ENCODE measurements around the gene TMED3.

Gene TMED3

GRCh38 chr15:79310985-79311900, at the start of gene TMED3:
Gene TMED3 (plus strand): TSS chr15:79311112. CDS start chr15:79311250, 138 bp downstream.
- peak in 1 of 2 experiments; percentile 34 for DNase-seq

GRCh38 chr15:79261836-79262235, 49.1 kb upstream of the TMED3 start:
- no peak for DNase-seq

GRCh38 chr15:79265167-79265566, 45.7 kb upstream of the TMED3 start:
- no peak for DNase-seq

GRCh38 chr15:79265987-79266579, 44.8 kb upstream of the TMED3 start:
- DNase-seq, result no peak

GRCh38 chr15:79282371-79283251, 28.3 kb upstream of the TMED3 start, which contains the start of gene ANKRD34C:
Gene ANKRD34C (plus strand): TSS chr15:79282722. CDS start chr15:79293285, 10,563 bp downstream.
- no peak for DNase-seq

- DNase-seq, result no peak
Observed at GRCh38 chr15:79283252-79284048, 27.5 kb upstream of the TMED3 start.

GRCh38 chr15:79290642-79291275, 20.2 kb upstream of the TMED3 start:
- no peak for DNase-seq

- peak in 1 of 2 experiments; percentile 36 for DNase-seq
Observed at GRCh38 chr15:79292011-79292410, 18.9 kb upstream of the TMED3 start.

GRCh38 chr15:79294075-79294474, 16.8 kb upstream of the TMED3 start:
- DNase-seq, result no peak

- no peak for DNase-seq
Observed at GRCh38 chr15:79296583-79296982, 14.3 kb upstream of the TMED3 start.

GRCh38 chr15:79299126-79299840, 11.6 kb upstream of the TMED3 start:
- DNase-seq, result no peak

GRCh38 chr15:79299841-79300235, 11.1 kb upstream of the TMED3 start:
- DNase-seq, result no peak

- DNase-seq, result no peak
Observed at GRCh38 chr15:79307251-79307650, 3.7 kb upstream of the TMED3 start.

- no peak for DNase-seq
Observed at GRCh38 chr15:79308874-79309273, 2.0 kb upstream of the TMED3 start.

GRCh38 chr15:79310612-79310984, 314 bp upstream of the TMED3 start:
- no peak for DNase-seq

GRCh38 chr15:79311901-79312553, 1.1 kb downstream of the TMED3 start:
- no peak for DNase-seq

GRCh38 chr15:79314186-79314585, 3.3 kb downstream of the TMED3 start:
- no peak for DNase-seq

- no peak for DNase-seq
Observed at GRCh38 chr15:79314811-79315210, 3.9 kb downstream of the TMED3 start.

GRCh38 chr15:79315623-79316328, 4.9 kb downstream of the TMED3 start:
- peak; percentile 96 to 97 for DNase-seq

GRCh38 chr15:79316864-79317263, 6.0 kb downstream of the TMED3 start:
- DNase-seq, result no peak

All from cerebellar nuclear complex (tissue), 1 donor.